ENCODE data around the gene SEC63. TPM values are rescaled to one million over a fixed set of nuclear protein-coding genes. Genes with fewer than 3 reads are reported as not detected.
"Not testable (repeated sequence)": the region's sequence is repeated elsewhere in the genome, so short reads cannot be mapped to it uniquely, and the experiment has no call there.

The SEC63 gene
- total RNA-seq, 1 experiment from 2014 or later, result 51.3 TPM

DNA sequence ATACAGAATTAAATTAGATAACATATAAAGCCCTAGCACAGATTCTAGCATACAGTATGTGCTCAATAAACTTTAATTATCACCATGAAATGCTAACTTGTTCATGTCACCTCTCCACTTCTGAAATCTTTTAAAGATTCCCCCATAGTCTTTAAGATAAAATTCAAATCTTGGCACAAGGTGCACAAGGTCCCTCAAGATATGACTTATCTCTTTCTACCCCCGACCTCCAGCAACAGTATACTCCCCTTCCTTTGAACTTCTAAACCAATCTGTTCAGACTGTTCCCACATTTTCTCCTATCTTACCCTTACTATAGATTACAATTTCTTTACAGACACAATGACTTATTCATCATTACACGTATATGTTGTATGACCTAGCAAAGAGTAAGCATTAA is 29.0 kb downstream of the SEC63 start:
- no TSS peak for BruUV-seq (replicated peaks)
- Histone ChIP-seq H3K9me3 (ENCODE audit: control insufficient read depth in 1 of 2, insufficient read depth in 1 of 2, low read depth in 1 of 2, low read length in 2 of 2) (no peaks in the 10 kb centered on the region), H3K9me2 (ENCODE audit: insufficient read depth) (no peaks in the 10 kb centered on the region), H3K79me2 (ENCODE audit: insufficient read depth, low read length) (peaks cover 66% of the 10 kb centered on the region), H3K9ac (ENCODE audit: low read length) (no peak overlapping the region), H3K27ac (ENCODE audit: low read depth, low read length) (no peak overlapping the region), H3K27me3 (ENCODE audit: insufficient read depth, low read length) (no peaks in the 10 kb centered on the region), H2AFZ (ENCODE audit: low read depth, low read length, poor library complexity, severe bottlenecking) (no peak overlapping the region), H3K4me3 (replicated peaks in 1 of 2; ENCODE audit: low read depth in 1 of 2, low read length in 2 of 2) (no peak overlapping the region), H3K4me2 (ENCODE audit: low read length) (no peak overlapping the region), H3K4me1 (ENCODE audit: control insufficient read depth in 1 of 2, insufficient read depth in 2 of 2, low read length in 2 of 2) (peaks cover 4 to 20% of the 10 kb centered on the region in 2 experiments), H4K20me1 (ENCODE audit: insufficient read depth) (peaks cover 6% of the 10 kb centered on the region; the same call in 1 of the 2 replicates), H3K36me3 (ENCODE audit: control insufficient read depth in 1 of 2, insufficient read depth in 2 of 2, low read length in 2 of 2) (peaks cover 0 to 4% of the 10 kb centered on the region in 2 experiments; a peak in 1 of 4 replicates)
- ChIA-PET RAD21 (ENCODE audit: low non-redundant PET in 1 of 2, low total read pairs in 2 of 2, uncharacterized antibody in 2 of 2, unreplicated experiment in 2 of 2) (no interaction called here), POLR2A (no interaction called here), CTCF (no interaction called here)
- no peak for TF ChIP-seq ZNF274 (IDR thresholded peaks at IDR 0.05; ENCODE audit: low read depth, low read length)
- no peak for DNase-seq (ENCODE audit: low read depth, low spot score)
- ATAC-seq, result no peak
- intact Hi-C loops (cut with micrococcal nuclease), result no loop called here

DNA sequence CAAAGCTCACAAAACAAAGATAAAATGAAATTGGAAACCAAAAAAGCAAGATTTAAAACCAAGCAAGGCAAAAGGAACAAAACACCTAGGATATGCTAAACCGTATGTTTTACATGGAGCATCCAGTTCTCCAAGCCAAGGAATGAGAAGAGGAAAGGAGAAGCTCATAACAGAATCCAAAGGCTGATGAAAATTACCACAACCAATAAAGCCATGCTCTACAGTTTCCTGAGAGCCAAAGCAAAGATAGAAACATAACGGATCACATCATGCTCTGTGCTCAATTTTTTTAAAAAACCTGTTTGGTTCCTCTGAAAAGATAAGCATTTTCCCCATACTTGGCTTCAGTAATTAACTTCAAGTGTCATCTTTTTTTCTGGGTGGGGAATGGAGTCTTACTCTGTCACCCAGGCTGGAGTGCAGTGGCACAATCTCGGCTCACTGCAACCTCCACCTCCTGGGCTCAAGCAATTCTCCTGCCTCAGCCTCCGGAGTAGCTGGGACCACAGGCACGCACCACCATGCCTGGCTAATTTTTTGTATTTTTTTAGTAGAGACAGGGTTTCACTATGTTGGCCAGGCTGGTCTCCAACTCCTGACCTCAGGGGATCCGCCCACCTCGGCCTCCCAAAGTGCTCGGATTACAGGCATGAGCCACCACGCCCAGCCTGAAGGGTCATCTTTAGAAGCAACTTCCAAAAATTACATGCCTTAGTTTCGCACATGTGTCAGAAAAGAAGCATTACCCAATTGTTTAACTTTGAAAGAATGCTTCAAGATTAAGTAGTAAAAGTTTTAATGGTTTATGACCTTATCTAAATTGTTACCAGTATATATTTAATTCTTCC is 31.1 kb downstream of the SEC63 start:
- CTCF ChIA-PET; H3K9me2 ChIP-seq (ENCODE audit: insufficient read depth); H4K20me1 ChIP-seq (ENCODE audit: insufficient read depth); RAD21 ChIA-PET (ENCODE audit: low non-redundant PET in 1 of 2, low total read pairs in 2 of 2, uncharacterized antibody in 2 of 2, unreplicated experiment in 2 of 2); H3K27ac ChIP-seq (ENCODE audit: low read depth, low read length); H3K36me3 ChIP-seq (ENCODE audit: control insufficient read depth in 1 of 2, insufficient read depth in 2 of 2, low read length in 2 of 2); intact Hi-C loops (cut with micrococcal nuclease); H3K9ac ChIP-seq (ENCODE audit: low read length); H3K4me3 ChIP-seq (replicated peaks in 1 of 2; ENCODE audit: low read depth in 1 of 2, low read length in 2 of 2); H3K9me3 ChIP-seq (ENCODE audit: control insufficient read depth in 1 of 2, insufficient read depth in 1 of 2, low read depth in 1 of 2, low read length in 2 of 2); BruUV-seq (replicated peaks); H3K27me3 ChIP-seq (ENCODE audit: insufficient read depth, low read length); H2AFZ ChIP-seq (ENCODE audit: low read depth, low read length, poor library complexity, severe bottlenecking); DNase-seq (ENCODE audit: low read depth, low spot score); POLR2A ChIA-PET: not testable (repeated sequence)
- peak; percentile 32; the same call in 1 of the 2 replicates for ATAC-seq
- Histone ChIP-seq H3K4me1 (ENCODE audit: control insufficient read depth in 1 of 2, insufficient read depth in 2 of 2, low read length in 2 of 2) (peaks cover 4 to 20% of the 10 kb centered on the region in 2 experiments), H3K4me2 (ENCODE audit: low read length) (peak overlapping the region; percentile 47; the same call in 1 of the 2 replicates), H3K79me2 (ENCODE audit: insufficient read depth, low read length) (peaks cover 56% of the 10 kb centered on the region)

Data from HCT116 (cell line).